ENCODE measurements around the gene MAN2C1. TPM values are rescaled to one million over a fixed set of nuclear protein-coding genes. Genes with fewer than 3 reads are reported as not detected.

The MAN2C1 gene
- total and polyA plus RNA-seq, 9 of the 15 experiments (the other 6 are each of a cell fraction or from before 2014, with no cell fraction given), result 2.0 to 141 (median 39.9) TPM

DNA sequence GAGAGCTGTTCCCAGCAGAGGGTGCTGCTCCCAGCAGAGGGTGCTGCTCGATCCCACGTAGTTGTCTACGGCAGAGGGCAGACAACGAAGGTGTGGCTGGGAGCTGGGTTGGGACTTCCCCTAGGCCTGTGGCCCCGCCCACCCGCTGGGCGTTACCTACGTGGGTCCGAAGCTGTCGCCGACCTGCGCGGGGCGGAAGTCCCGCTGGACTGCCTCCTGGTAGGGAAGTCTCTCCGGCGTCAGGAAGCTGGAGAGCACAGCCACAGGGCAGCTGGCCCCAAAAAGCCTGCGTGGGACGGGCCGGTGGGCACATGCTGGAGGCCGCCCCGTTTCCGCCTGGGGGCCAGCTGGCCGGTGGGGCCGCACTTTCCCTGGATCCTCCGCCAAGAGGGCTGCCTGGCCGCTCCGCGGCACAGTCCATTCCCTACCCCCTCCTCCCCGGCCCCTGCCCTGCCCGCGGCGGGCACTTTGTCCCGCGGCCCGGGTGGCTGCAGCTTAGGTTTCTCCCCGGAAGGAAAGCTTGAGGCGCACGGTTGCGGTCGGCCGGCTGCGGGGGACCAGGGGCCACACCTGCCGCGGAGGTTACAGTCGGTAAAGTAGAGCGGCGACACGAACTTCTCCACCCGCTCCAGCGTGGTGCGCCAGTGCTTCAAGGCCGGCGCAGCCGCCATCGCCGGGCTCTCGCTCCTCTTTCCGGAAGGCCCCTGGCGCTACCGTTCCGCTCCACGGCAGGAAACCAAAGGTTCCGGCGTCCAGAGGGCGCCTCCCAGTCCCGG is at the start of gene MAN2C1 (continued):
- TF ChIP-seq KLF6 (CRISPR knock-in tag; IDR thresholded peaks at IDR 0.05; ENCODE audit: borderline replicate concordance) (peak; percentile 23; the same call in 1 of the 2 replicates), NCOA4 (IDR thresholded peaks at IDR 0.05; ENCODE audit: partially characterized antibody) (no peak), ZFX (CRISPR knock-in tag; IDR thresholded peaks at IDR 0.05) (peak; percentile 96), SAFB (IDR thresholded peaks at IDR 0.05; ENCODE audit: borderline replicate concordance, low read depth, low read length) (peak; percentile 93), NUFIP1 (IDR thresholded peaks at IDR 0.05; ENCODE audit: partially characterized antibody) (no peak), PRPF4 (IDR thresholded peaks at IDR 0.05; ENCODE audit: insufficient read depth, low read depth, low read length, poor library complexity, severe bottlenecking) (peak; percentile 76), RBM39 (optimal IDR thresholded peaks at IDR 0.05; ENCODE audit: low read depth, low read length) (no peak), MTA2 (IDR thresholded peaks at IDR 0.05; ENCODE audit: low read depth) (no peak), EHMT2 (IDR thresholded peaks at IDR 0.05) (no peak), NFATC3 (IDR thresholded peaks at IDR 0.05) (0 out of 2 replicates have a peak, but pooled peaks have one; percentile 65), CBX2 (IDR thresholded peaks at IDR 0.05; ENCODE audit: insufficient read depth, low read length, poor library complexity, severe bottlenecking) (no peak), HCFC1 (IDR thresholded peaks at IDR 0.05; ENCODE audit: low read depth, low read length) (peak; percentile 87), POLR2H (tag; IDR thresholded peaks at IDR 0.05; ENCODE audit: low read depth) (peak; percentile 89), HIVEP1 (CRISPR knock-in tag; IDR thresholded peaks at IDR 0.05) (0 out of 2 replicates have a peak, but pooled peaks have one; percentile 6), ETV6 (IDR thresholded peaks at IDR 0.05; ENCODE audit: borderline replicate concordance in 1 of 2, low read depth in 2 of 2, low read length in 1 of 2) (no peak; a peak in 1 of 4 replicates), ETV6 (CRISPR knock-in tag; IDR thresholded peaks at IDR 0.05; ENCODE audit: borderline replicate concordance) (no peak), ZNF644 (tag; IDR thresholded peaks at IDR 0.05; ENCODE audit: low read depth) (no peak), BRD9 (IDR thresholded peaks at IDR 0.05; ENCODE audit: low read depth, partially characterized antibody) (no peak), CTBP1 (IDR thresholded peaks at IDR 0.05; ENCODE audit: borderline replicate concordance) (peak; percentile 64)
- TF ChIP-seq, protein P1, sequence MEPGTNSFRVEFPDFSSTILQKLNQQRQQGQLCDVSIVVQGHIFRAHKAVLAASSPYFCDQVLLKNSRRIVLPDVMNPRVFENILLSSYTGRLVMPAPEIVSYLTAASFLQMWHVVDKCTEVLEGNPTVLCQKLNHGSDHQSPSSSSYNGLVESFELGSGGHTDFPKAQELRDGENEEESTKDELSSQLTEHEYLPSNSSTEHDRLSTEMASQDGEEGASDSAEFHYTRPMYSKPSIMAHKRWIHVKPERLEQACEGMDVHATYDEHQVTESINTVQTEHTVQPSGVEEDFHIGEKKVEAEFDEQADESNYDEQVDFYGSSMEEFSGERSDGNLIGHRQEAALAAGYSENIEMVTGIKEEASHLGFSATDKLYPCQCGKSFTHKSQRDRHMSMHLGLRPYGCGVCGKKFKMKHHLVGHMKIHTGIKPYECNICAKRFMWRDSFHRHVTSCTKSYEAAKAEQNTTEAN (CRISPR knock-in tag; IDR thresholded peaks at IDR 0.05), result no peak
- TF ChIP-seq, protein P2, sequence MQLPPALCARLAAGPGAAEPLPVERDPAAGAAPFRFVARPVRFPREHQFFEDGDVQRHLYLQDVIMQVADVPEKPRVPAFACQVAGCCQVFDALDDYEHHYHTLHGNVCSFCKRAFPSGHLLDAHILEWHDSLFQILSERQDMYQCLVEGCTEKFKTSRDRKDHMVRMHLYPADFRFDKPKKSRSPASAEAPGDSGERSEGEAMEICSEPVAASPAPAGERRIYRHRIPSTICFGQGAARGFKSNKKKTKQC (CRISPR knock-in tag; IDR thresholded peaks at IDR 0.05), result peak; percentile 26; the same call in 1 of the 2 replicates
- TF ChIP-seq, protein P3, sequence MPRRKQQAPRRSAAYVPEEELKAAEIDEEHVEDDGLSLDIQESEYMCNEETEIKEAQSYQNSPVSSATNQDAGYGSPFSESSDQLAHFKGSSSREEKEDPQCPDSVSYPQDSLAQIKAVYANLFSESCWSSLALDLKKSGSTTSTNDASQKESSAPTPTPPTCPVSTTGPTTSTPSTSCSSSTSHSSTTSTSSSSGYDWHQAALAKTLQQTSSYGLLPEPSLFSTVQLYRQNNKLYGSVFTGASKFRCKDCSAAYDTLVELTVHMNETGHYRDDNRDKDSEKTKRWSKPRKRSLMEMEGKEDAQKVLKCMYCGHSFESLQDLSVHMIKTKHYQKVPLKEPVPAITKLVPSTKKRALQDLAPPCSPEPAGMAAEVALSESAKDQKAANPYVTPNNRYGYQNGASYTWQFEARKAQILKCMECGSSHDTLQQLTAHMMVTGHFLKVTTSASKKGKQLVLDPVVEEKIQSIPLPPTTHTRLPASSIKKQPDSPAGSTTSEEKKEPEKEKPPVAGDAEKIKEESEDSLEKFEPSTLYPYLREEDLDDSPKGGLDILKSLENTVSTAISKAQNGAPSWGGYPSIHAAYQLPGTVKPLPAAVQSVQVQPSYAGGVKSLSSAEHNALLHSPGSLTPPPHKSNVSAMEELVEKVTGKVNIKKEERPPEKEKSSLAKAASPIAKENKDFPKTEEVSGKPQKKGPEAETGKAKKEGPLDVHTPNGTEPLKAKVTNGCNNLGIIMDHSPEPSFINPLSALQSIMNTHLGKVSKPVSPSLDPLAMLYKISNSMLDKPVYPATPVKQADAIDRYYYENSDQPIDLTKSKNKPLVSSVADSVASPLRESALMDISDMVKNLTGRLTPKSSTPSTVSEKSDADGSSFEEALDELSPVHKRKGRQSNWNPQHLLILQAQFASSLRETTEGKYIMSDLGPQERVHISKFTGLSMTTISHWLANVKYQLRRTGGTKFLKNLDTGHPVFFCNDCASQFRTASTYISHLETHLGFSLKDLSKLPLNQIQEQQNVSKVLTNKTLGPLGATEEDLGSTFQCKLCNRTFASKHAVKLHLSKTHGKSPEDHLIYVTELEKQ (CRISPR knock-in tag; IDR thresholded peaks at IDR 0.05), result no peak; the same call in 1 of the 2 replicates
